IMR-90 (cell line): ENCODE data around the gene CST11. TPM values are rescaled to one million over a fixed set of nuclear protein-coding genes. Genes with fewer than 3 reads are reported as not detected.
"Not testable (repeated sequence)": the region's sequence is repeated elsewhere in the genome, so short reads cannot be mapped to it uniquely, and the experiment has no call there.

Experiments
- ATAC-seq: fragments of 200-7000 bp; cut with Tn5 transposase; 2 replicates; pipeline ENCODE4 v1.9.1; 2020; ENCODE audit warnings: low read depth, mild to moderate bottlenecking, moderate library complexity
- BruUV-seq: library from RNA; stranded (reverse); fragments of 400-500 nt; replicated peaks from 2 replicates; lab custom pipeline; 2021; lab: Mats Ljungman, UMichigan
- CTCF ChIA-PET: fragments of 300-600 bp; formaldehyde crosslinking; extraction: SDS; loops from one replicate; lab custom pipeline; 2021; ENCODE audit warnings: antibody characterized with exemption; lab: Yijun Ruan, JAX
- POLR2A ChIA-PET: fragments of 300-600 bp; sonication (Branson Sonifier 250); formaldehyde crosslinking; loops from one replicate; lab custom pipeline; 2022; ENCODE audit warnings: antibody characterized with exemption; ENCODE audit not compliant: unreplicated experiment; lab: Charles Lee
- DNase-seq: peaks from one replicate; pipeline ENCODE4 v3.0.0; 2013
- H2AFZ ChIP-seq: replicated peaks from 2 replicates; pipeline ENCODE3; 2013; ENCODE audit warnings: low read length, mild to moderate bottlenecking; ENCODE audit not compliant: poor library complexity
- H2AK5ac ChIP-seq: 2 replicates; pipeline ENCODE4 v1.6.1; 2013; ENCODE audit warnings: low read depth, low read length, inconsistent platforms
- H2AK9ac ChIP-seq: replicated peaks from 2 replicates; pipeline ENCODE3; 2013; ENCODE audit warnings: mild to moderate bottlenecking, low read depth, low read length, moderate library complexity; ENCODE audit not compliant: poor library complexity
- H2BK120ac ChIP-seq: 2 replicates; pipeline ENCODE4 v1.6.1; 2013; ENCODE audit warnings: low read depth, low read length, inconsistent platforms
- H2BK15ac ChIP-seq: 3 replicates; pipeline ENCODE4 v1.6.1; 2013; ENCODE audit warnings: low read depth, low read length, inconsistent platforms
- H2BK20ac ChIP-seq: 2 replicates; pipeline ENCODE4 v1.6.1; 2013; ENCODE audit warnings: low read depth, mild to moderate bottlenecking, inconsistent platforms, low read length, moderate library complexity
- H2BK5ac ChIP-seq: 2 replicates; pipeline ENCODE4 v1.6.1; 2013; ENCODE audit warnings: mild to moderate bottlenecking, low read depth, low read length, inconsistent platforms; ENCODE audit not compliant: poor library complexity, severe bottlenecking
- H3K14ac ChIP-seq: replicated peaks from 2 replicates; pipeline ENCODE4 v1.6.1; 2013; ENCODE audit warnings: low read depth, low read length, inconsistent platforms
- H3K18ac ChIP-seq: 2 replicates; pipeline ENCODE4 v1.6.1; 2013; ENCODE audit warnings: low read depth, low read length, control low read depth
- H3K23ac ChIP-seq: 2 replicates; pipeline ENCODE4 v1.6.1; 2013; ENCODE audit warnings: low read depth, low read length, inconsistent platforms
- H3K27ac ChIP-seq: 2 replicates; pipeline ENCODE4 v1.5.1; 2013; ENCODE audit warnings: mild to moderate bottlenecking, control low read depth, low read length; ENCODE audit not compliant: insufficient read depth
- H3K27me3 ChIP-seq: 2 replicates; pipeline ENCODE4 v1.6.1; 2013; ENCODE audit warnings: low read length; ENCODE audit not compliant: control insufficient read depth, insufficient read depth
- H3K36me3 ChIP-seq: 2 replicates; pipeline ENCODE4 v1.6.1; 2013; ENCODE audit warnings: low read length, mixed read lengths; ENCODE audit not compliant: control insufficient read depth, insufficient read depth
- H3K4ac ChIP-seq: 2 replicates; pipeline ENCODE4 v1.6.1; 2013; ENCODE audit warnings: low read depth, low read length, inconsistent platforms
- H3K4me1 ChIP-seq: 2 replicates; pipeline ENCODE4 v1.6.1; 2013; ENCODE audit warnings: low read length, mixed read lengths; ENCODE audit not compliant: control insufficient read depth, insufficient read depth
- H3K4me2 ChIP-seq: 2 replicates; pipeline ENCODE4 v1.6.1; 2013; ENCODE audit warnings: low read depth, mild to moderate bottlenecking, control low read depth, low read length, moderate library complexity
- H3K4me3 ChIP-seq: 2 replicates; pipeline ENCODE4 v1.5.1; 2013; ENCODE audit warnings: low read depth, mild to moderate bottlenecking, control low read depth, low read length, moderate library complexity; ENCODE audit not compliant: insufficient read depth
- H3K56ac ChIP-seq: 2 replicates; pipeline ENCODE4 v1.6.1; 2013; ENCODE audit warnings: low read length, inconsistent platforms; ENCODE audit not compliant: insufficient read depth; ENCODE audit errors: extremely low read depth
- H3K79me1 ChIP-seq, 2 experiments: 2 replicates each; pipeline ENCODE4 v1.6.1; 2013; ENCODE audit warnings: low read length in 2 of 2, inconsistent platforms in 1 of 2, low read depth in 1 of 2
- H3K9ac ChIP-seq: 2 replicates; pipeline ENCODE4 v1.6.1; 2013; ENCODE audit warnings: low read depth, low read length, control low read depth
- H3K9me1 ChIP-seq: 2 replicates; pipeline ENCODE4 v1.6.1; 2013; ENCODE audit warnings: low read length, inconsistent platforms; ENCODE audit not compliant: insufficient read depth
- H3K9me3 ChIP-seq: 2 replicates; pipeline ENCODE4 v1.6.1; 2013; ENCODE audit warnings: low read length; ENCODE audit not compliant: control insufficient read depth, insufficient read depth
- H4K20me1 ChIP-seq: 2 replicates; pipeline ENCODE4 v1.6.1; 2013; ENCODE audit warnings: low read length, inconsistent platforms; ENCODE audit not compliant: insufficient read depth
- H4K5ac ChIP-seq: 2 replicates; pipeline ENCODE4 v1.6.1; 2013; ENCODE audit warnings: mild to moderate bottlenecking, low read depth, low read length, control low read depth
- H4K8ac ChIP-seq, 2 experiments: 2 replicates each; pipeline ENCODE4 v1.6.1; 2013; ENCODE audit warnings: low read depth in 2 of 2, low read length in 2 of 2, control low read depth in 1 of 2, inconsistent platforms in 1 of 2
- H4K91ac ChIP-seq: 2 replicates; pipeline ENCODE4 v1.6.1; 2013; ENCODE audit warnings: low read depth, low read length, inconsistent platforms; ENCODE audit not compliant: insufficient read depth
- WGBS, 2 experiments: methylation state at CpG; one replicate each; pipeline versions ENCODE4 v1.1.5 to v1.1.7; 2013; ENCODE audit warnings: missing lambda C conversion rate in 2 of 2; ENCODE audit not compliant: insufficient read length in 1 of 2; ENCODE audit errors: extremely low coverage in 2 of 2; 5-methylcytosine and 5-hydroxymethylcytosine counted together
- dilution Hi-C: fragments of 300-500 bp; cut with HindIII; formaldehyde crosslinking; loops from one replicate; pipeline ENCODE4 v1.14.3; 2018; ENCODE audit warnings: low sequenced_read_pairs; ENCODE audit not compliant: unreplicated experiment
- in situ Hi-C: fragments of 300-500 bp; cut with MboI; formaldehyde crosslinking; loops from 3 replicates; pipeline ENCODE4 v1.14.3; 2019; ENCODE audit warnings: low sequenced_read_pairs, inconsistent platforms, mixed read lengths
- intact Hi-C: fragments of 100-400 bp; cut with micrococcal nuclease; formaldehyde crosslinking; loops from 2 replicates; pipeline ENCODE4 v1.10.0; 2022
- polyA plus RNA-seq, 3 experiments: library from polyadenylated mRNA; depleted of rRNA; stranded (reverse); fragments of >200 nt; gene quantifications; 2 replicates each; pipeline ENCODE4 v1.2.3, GENCODE V29; 2012; ENCODE audit warnings: low replicate concordance in 1 of 3
- total RNA-seq: library from RNA; depleted of rRNA; stranded (reverse); fragments of >200 nt; gene quantifications from 2 replicates; pipeline ENCODE4 v1.2.3, GENCODE V29; 2012

Gene CST11
- total and polyA plus RNA-seq, 2 of the 4 experiments (the other 2 are of a cell fraction) = not detected

- H2AK9ac ChIP-seq, H3K18ac ChIP-seq, H4K5ac ChIP-seq, H2BK5ac ChIP-seq, ATAC-seq, H2AK5ac ChIP-seq, H3K79me1 ChIP-seq, H3K27ac ChIP-seq, H3K14ac ChIP-seq, H3K4me2 ChIP-seq, DNase-seq, POLR2A ChIA-PET, H3K36me3 ChIP-seq, H4K20me1 ChIP-seq, H3K56ac ChIP-seq, H3K27me3 ChIP-seq, H3K4ac ChIP-seq, H2AFZ ChIP-seq, dilution Hi-C loops, H3K9me1 ChIP-seq, BruUV-seq, H3K23ac ChIP-seq, H3K4me1 ChIP-seq, intact Hi-C loops, H2BK120ac ChIP-seq, CTCF ChIA-PET, H3K9me3 ChIP-seq, H2BK15ac ChIP-seq, in situ Hi-C loops, H3K9ac ChIP-seq, H4K8ac ChIP-seq, H4K91ac ChIP-seq, H2BK20ac ChIP-seq, H3K4me3 ChIP-seq: not testable (repeated sequence)
- no CpG with 5 or more reads among the region's 2 CpGs for WGBS, 2 experiments
Measured at GRCh38 chr20:23473293-23473692, 20.6 kb upstream of the CST11 start.

DNA sequence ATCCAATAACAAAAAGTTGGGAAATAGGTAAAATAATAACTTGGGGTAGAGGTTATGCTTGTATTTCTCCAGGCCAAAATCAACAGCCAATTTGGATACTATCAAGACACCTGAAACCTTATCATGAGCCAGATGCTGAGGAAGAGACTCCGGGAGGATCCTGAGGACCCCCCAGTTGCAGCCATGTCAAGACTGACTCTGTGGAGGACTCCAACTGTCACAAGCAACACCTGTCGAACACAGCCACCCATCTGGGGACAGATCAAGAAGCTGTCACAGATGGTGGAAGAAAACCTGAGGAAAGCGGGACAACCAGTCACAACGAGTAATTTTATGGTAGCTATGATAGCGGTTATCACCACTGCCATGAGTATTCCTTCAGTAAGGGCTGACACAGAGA, 19.6 kb upstream of the CST11 start:
- BruUV-seq, H4K8ac ChIP-seq, in situ Hi-C loops, intact Hi-C loops, POLR2A ChIA-PET, H2BK120ac ChIP-seq, H3K27ac ChIP-seq, H3K4ac ChIP-seq, H3K9me1 ChIP-seq, H3K27me3 ChIP-seq, H4K5ac ChIP-seq, H2AFZ ChIP-seq, H4K20me1 ChIP-seq, H3K9ac ChIP-seq, H2AK5ac ChIP-seq, H3K14ac ChIP-seq, ATAC-seq, DNase-seq, H3K18ac ChIP-seq, H4K91ac ChIP-seq, H2BK15ac ChIP-seq, H3K36me3 ChIP-seq, H3K79me1 ChIP-seq, H3K4me2 ChIP-seq, dilution Hi-C loops, H3K56ac ChIP-seq, H3K4me3 ChIP-seq, H2BK20ac ChIP-seq, H3K4me1 ChIP-seq, H3K23ac ChIP-seq, H2BK5ac ChIP-seq, H2AK9ac ChIP-seq, H3K9me3 ChIP-seq: not testable (repeated sequence)
- CTCF ChIA-PET = interaction anchor here (1.2 kb wide), 1 partner anchor 13 kb away, joined by 3 read pairs; no protein-coding TSS in a partner anchor
- no CpG with 5 or more reads among the region's 5 CpGs for WGBS, 2 experiments
